ENCODE data around the gene NOL11.
"Not testable (repeated sequence)": the region's sequence is repeated elsewhere in the genome, so short reads cannot be mapped to it uniquely, and the experiment has no call there.

The NOL11 gene

DNA sequence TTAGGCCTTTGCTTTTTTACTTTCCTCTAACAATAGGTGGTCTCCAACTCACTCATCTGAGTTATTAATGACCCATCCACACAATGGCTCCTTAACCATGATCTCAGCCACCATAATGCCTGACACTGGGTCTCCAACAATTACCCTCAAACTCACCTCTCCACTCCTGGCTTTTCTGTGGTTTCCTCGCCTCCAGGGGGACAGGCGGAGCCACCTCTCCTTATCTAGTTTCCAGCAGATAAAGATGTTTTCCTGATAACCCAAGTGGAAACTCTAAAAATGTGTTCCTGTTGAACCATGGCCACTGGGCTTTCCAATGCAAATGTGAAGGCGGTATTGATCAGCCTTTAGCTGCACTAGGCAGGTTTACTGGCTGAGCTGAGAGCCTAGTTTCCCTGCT, 9.4 kb upstream of the NOL11 start:
- no peak for DNase-seq (ENCODE audit: low read depth)

GRCh38 chr17:67711916-67712315, 5.8 kb upstream of the NOL11 start:
- no peak for DNase-seq (ENCODE audit: low read depth)

GRCh38 chr17:67712375-67712774, 5.4 kb upstream of the NOL11 start:
- DNase-seq (ENCODE audit: low read depth): no peak

- DNase-seq (ENCODE audit: low read depth): no peak
Observed at GRCh38 chr17:67713169-67713568, 4.6 kb upstream of the NOL11 start.

GRCh38 chr17:67716405-67716798, 1.3 kb upstream of the NOL11 start:
- peak; percentile 19 for DNase-seq (ENCODE audit: low read depth)

GRCh38 chr17:67717192-67717623, 528 bp upstream of the NOL11 start:
- DNase-seq (ENCODE audit: low read depth): no peak

DNA sequence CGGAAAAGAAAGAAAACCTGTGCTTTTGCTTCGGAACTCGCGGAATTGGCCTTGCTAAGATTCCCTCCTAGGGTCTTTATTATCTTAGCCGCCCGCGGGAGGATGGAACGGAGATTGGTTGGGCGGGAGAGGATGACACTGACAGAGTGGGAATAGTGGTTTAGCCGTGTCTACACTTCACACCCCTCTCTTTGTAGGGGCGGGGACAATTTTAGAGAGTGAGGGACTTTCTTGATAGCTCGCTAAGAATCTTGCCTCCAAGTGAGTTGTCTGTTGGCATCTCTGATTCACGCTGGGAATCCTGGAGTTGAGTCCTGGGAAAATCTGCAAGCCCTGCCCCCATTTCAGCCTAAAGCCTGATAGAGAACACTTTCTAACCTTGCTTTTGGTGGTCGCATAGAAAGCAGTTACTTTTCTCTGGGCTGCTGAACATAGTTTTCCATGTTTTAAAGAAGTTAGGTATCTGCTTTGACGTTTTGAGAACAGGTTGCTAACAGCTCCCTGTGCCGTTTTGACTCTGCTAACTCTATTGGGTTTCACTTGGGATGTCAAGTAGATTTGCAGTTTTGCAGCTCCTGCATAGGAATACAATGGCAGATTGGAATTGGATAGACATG, 697 bp downstream of the NOL11 start:
- DNase-seq (ENCODE audit: low read depth): peak; percentile 51

DNA sequence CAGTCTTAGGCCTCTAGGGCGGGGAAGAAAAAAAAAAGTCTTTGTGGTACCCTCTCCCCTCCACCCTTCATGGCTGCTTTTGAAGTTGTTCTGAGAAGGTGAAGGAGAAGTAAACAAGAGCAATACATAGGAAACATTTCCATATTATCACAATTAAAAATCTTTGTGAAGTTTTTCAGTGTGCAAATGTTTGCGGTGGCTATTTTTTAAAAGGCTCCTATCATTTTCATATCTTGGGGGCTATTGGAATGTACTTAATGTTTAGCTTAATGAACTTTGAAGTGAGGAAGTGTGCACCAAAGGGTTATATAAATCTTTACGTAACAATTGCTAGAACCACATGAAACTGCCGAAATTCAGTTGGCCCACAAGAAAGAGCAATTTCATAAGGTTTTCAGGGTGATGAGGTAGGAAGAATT, 7.6 kb downstream of the NOL11 start:
- DNase-seq (ENCODE audit: low read depth): no peak

GRCh38 chr17:67725807-67726206, 8.1 kb downstream of the NOL11 start:
- no peak for DNase-seq (ENCODE audit: low read depth)

DNA sequence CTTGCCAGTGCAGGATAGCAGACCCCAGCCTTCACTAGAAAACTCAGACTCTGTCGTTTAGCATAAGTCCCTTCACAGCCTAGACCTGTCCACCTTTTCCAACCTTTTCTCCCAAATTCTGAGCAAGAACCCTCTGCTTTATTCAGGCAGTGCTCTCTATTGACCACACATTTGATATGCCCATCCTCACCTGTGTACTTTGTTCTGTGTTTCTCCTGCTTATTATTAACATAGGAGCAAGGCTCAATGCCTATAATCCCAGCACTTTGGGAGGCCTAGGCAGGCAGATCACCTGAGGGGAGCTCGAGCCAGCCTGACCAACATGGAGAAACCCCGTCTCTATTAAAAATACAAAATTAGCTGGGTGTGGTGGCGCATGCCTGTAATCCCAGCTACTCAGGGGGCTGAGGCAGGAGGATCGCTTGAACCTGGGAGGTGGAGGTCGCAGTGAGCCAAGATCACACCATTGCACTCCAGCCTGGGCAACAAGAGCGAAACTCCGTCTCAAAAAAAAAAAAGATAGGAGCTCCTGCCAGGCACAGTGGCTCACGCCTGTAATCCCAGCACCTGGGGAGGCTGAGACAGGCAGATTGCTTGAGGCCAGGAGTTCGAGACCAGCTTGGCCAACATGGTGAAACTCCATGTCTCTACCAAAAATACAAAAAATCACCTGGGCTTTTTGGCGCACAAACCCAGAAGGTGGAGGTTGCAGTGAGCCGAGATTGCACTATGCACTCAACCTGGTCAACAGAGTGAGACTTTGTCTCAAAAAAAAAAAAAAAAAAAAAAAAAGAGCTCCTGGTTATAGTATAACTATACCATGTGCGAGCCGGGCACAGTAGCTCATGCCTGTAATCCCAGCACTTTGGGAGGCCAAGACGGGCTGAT, 9.7 kb downstream of the NOL11 start:
- not testable (repeated sequence) for DNase-seq (ENCODE audit: low read depth)

DNA sequence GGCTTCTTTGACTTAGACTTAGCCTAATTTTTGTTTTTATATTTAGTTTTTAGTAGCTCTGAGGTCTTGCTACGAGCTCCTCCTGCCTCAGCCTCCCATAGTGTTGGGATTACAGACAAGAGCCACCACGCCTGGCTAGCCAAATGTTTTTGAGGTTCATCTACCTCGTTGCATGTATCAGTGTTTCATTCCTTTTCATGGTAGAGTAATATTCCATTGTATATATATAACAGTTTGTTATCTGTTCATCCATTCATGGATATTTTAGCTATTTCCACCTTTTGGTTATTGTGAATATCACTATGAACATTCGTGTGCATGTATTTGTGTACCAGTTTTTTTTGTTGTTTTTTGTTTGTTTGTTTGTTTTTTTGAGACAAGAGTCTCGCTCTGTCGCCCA, 12.2 kb downstream of the NOL11 start:
- no peak for DNase-seq (ENCODE audit: low read depth)

- DNase-seq (ENCODE audit: low read depth): no peak
Observed at GRCh38 chr17:67730731-67731130, 13.0 kb downstream of the NOL11 start.

DNA sequence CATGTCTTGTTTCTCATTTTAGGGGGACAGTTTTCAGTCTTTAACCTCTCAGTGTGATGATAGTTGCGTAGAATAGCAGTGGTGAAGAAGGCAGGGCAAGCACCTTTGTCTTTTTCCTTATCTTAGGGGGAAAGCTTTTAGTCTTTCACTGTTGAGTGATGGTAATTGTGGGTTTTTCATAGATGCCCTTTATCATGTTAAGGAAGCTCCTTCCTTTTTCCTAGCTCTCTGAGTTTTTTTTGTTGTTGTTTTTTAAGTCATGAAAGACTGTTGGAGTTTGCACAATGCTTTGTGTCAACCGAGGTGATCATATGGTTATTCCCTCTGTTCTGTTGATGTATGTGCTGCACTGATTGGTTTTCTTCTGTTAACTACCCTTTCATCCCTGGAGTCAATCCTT, 15.7 kb downstream of the NOL11 start:
- DNase-seq (ENCODE audit: low read depth): no peak

GRCh38 chr17:67737145-67737544, 19.4 kb downstream of the NOL11 start:
- DNase-seq (ENCODE audit: low read depth): no peak

- DNase-seq (ENCODE audit: low read depth): no peak
Observed at GRCh38 chr17:67742025-67742424, 24.3 kb downstream of the NOL11 start.

GRCh38 chr17:67746704-67747571, 29.2 kb downstream of the NOL11 start:
- no peak for DNase-seq (ENCODE audit: low read depth)

DNA sequence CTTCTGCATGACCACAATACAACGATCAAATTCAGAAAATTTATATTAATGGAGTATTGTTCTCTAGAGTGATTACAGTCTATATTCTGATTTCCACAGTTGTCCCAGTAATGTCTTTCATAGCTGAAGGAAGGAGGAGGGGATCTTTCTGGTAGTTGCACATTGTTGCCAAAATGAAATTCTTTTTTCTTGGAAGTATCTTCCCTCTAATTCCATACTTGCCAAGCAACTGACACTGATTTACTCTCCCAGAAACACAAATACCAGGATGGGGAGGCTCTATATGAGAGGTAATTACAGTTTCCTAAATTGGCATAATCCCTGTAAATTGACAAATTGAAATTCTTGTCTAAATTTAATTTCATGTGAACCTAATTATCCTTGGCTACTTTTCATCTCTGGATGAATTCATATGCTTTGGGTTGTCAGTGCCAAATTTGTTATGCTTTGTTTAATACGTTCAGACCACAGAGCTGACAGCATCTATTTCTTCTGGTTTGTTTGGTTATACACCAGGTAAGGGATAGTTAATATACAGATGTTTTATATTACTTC, 30.0 kb downstream of the NOL11 start:
- no peak for DNase-seq (ENCODE audit: low read depth)

DNA sequence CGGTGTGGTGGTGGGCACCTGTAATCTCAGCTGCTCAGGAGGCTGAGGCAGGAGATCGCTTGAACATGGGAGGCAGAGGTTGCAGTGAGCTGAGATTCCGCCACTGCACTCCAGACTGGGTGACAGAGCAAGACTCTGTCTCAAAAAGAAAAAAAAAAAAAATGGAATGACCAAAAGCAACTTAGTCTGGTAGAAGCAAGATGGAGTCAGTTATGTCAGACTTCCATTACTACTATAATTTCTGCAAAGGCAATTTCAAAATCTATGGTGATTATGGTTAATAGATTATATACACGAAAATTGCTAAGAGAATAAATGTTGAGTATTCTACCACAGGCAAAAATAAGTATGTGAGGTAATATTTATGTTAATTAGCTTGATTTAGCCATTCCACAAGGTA, 32.3 kb downstream of the NOL11 start:
- no peak for DNase-seq (ENCODE audit: low read depth)

GRCh38 chr17:67751101-67752074, 33.7 kb downstream of the NOL11 start:
- no peak for DNase-seq (ENCODE audit: low read depth)

- not testable (repeated sequence) for DNase-seq (ENCODE audit: low read depth)
Observed at GRCh38 chr17:67752160-67752559, 34.4 kb downstream of the NOL11 start.

DNA sequence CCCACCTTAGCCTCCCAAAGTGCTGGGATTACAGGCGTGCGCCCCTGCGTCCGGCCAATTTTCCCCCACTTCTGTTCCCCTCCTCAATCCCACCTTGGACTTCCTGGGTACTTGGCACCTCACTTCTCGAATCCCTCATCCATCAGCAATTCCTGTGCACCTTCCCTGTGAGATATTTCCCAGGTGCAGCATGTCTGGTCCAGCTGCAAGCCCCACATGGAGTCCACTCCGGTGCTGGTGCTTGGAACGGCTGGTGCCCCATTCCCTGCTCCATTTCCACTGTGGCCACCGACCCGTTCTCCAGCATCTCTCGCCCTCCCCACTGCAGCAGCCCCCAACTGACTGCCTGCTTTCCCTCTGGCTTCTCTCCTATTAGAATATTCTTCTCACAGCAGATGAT, 35.3 kb downstream of the NOL11 start:
- DNase-seq (ENCODE audit: low read depth): no peak
